HepG2 (cell line): Measurements from ENCODE around the gene JMJD1C. TPM values are rescaled to one million over a fixed set of nuclear protein-coding genes. Genes with fewer than 3 reads are reported as not detected.

ENCODE experiments used
- BATF2 ChIP-seq: sonication (generic); formaldehyde crosslinking; IDR thresholded peaks from 2 replicates; pipeline ENCODE4 v1.8.0; 2022; ENCODE audit warnings: mild to moderate bottlenecking, missing genetic modification reagents, moderate library complexity
- CCAR2 ChIP-seq: fragments of 200-400 bp; formaldehyde crosslinking; optimal IDR thresholded peaks from 2 replicates; pipeline ENCODE3; 2018; ENCODE audit warnings: low read depth, mild to moderate bottlenecking, low read length, moderate library complexity
- DZIP1 ChIP-seq: sonication (generic); formaldehyde crosslinking; IDR thresholded peaks from 2 replicates; pipeline ENCODE4 v1.5.0; 2020; ENCODE audit warnings: mild to moderate bottlenecking, missing genetic modification reagents
- FOXP4 ChIP-seq: sonication (generic); formaldehyde crosslinking; IDR thresholded peaks from 2 replicates; pipeline ENCODE4 v1.4.0; 2020; ENCODE audit warnings: missing genetic modification reagents
- HOXA3 ChIP-seq: sonication (generic); formaldehyde crosslinking; IDR thresholded peaks from 2 replicates; pipeline ENCODE4 v1.5.0; 2020; ENCODE audit warnings: missing genetic modification reagents
- MEIS2 ChIP-seq: sonication (generic); formaldehyde crosslinking; IDR thresholded peaks from 2 replicates; pipeline ENCODE4 v1.9.0; 2021; ENCODE audit warnings: mild to moderate bottlenecking, missing genetic modification reagents
- MTA3 ChIP-seq: sonication (generic); formaldehyde crosslinking; IDR thresholded peaks from 2 replicates; pipeline ENCODE4 v1.4.0; 2020; ENCODE audit warnings: missing genetic modification reagents
- RAD21 ChIP-seq: fragments of 450-650 bp; formaldehyde crosslinking; IDR thresholded peaks from 2 replicates; pipeline ENCODE4 v1.5.0; 2020; ENCODE audit warnings: mild to moderate bottlenecking
- RBM39 ChIP-seq: fragments of 200-400 bp; formaldehyde crosslinking; IDR thresholded peaks from one replicate; pipeline ENCODE4 v1.6.1; 2018; ENCODE audit warnings: antibody characterized with exemption, mild to moderate bottlenecking, low read depth, low read length; ENCODE audit not compliant: poor library complexity, severe bottlenecking
- SALL2 ChIP-seq: sonication (generic); formaldehyde crosslinking; IDR thresholded peaks from 2 replicates; pipeline ENCODE4 v1.8.1; 2023; ENCODE audit warnings: mild to moderate bottlenecking, missing genetic modification reagents, inconsistent platforms
- TRAFD1 ChIP-seq: sonication (generic); formaldehyde crosslinking; IDR thresholded peaks from 2 replicates; pipeline ENCODE4 v1.5.1; 2020; ENCODE audit warnings: missing genetic modification reagents, mild to moderate bottlenecking, borderline replicate concordance
- ZNF263 ChIP-seq: sonication (generic); formaldehyde crosslinking; IDR thresholded peaks from 2 replicates; pipeline ENCODE4 v1.4.0; 2020; ENCODE audit warnings: missing genetic modification reagents
- ZNF317 ChIP-seq: sonication (generic); formaldehyde crosslinking; IDR thresholded peaks from 2 replicates; pipeline ENCODE4 v1.5.0; 2020; ENCODE audit warnings: mild to moderate bottlenecking, missing genetic modification reagents
- ZNF646 ChIP-seq: sonication (generic); formaldehyde crosslinking; IDR thresholded peaks from 2 replicates; pipeline ENCODE4 v1.9.0; 2021; ENCODE audit warnings: mild to moderate bottlenecking, missing genetic modification reagents
- polyA plus RNA-seq, 8 experiments: library from polyadenylated mRNA; depleted of rRNA in 3 of 8; stranded (reverse) in 7 of 8; unstranded in 1 of 8; fragments of >200 nt; fragmentation: Illumina TruSeq in 4 of 8; extraction: Trizol in 4 of 8; gene quantifications; 2 replicates each; pipeline versions ENCODE4 v1.2.1 to v1.2.3, GENCODE V29; 2011 to 2016; ENCODE audit warnings: low read depth in 4 of 8, missing spikeins in 1 of 8, mixed read lengths in 1 of 8; ENCODE audit not compliant: insufficient read depth in 1 of 8
- total RNA-seq, 5 experiments: library from RNA; depleted of rRNA; stranded (reverse); fragments of >200 nt; fragmentation: Illumina TruSeq; extraction: Trizol; gene quantifications; 2 replicates each; pipeline ENCODE4 v1.2.3, GENCODE V29; 2016; ENCODE audit warnings: low read depth in 1 of 5

JMJD1C gene
- total and polyA plus RNA-seq, 2 of the 13 experiments (the other 11 are each of a cell fraction or from before 2014, with no cell fraction given), result 42.3 to 42.7 TPM

GRCh38 chr10:63465293-63466143, at the start of gene JMJD1C (continued):
- TF ChIP-seq TRAFD1 (CRISPR knock-in tag), result no peak
- peak; percentile 49; the same call in 1 of the 2 replicates for TF ChIP-seq MEIS2
- TF ChIP-seq ZNF646 (CRISPR knock-in tag), result peak; percentile 44; the same call in 1 of the 2 replicates
- peak; percentile 61; the same call in 1 of the 2 replicates for TF ChIP-seq SALL2 (CRISPR knock-in tag)
- TF ChIP-seq RBM39, result peak; percentile 37
- TF ChIP-seq CCAR2, result no peak
- TF ChIP-seq BATF2, result no peak; the same call in 1 of the 2 replicates
- peak; percentile 80 for TF ChIP-seq ZNF317 (CRISPR knock-in tag)
- no peak for TF ChIP-seq ZNF263 (CRISPR knock-in tag)
- TF ChIP-seq FOXP4 (CRISPR knock-in tag), result 0 out of 2 replicates have a peak, but pooled peaks have one; percentile 1
- peak; percentile 72 for TF ChIP-seq HOXA3 (CRISPR knock-in tag)
- no peak for TF ChIP-seq DZIP1 (CRISPR knock-in tag)
- TF ChIP-seq MTA3 (CRISPR knock-in tag), result no peak
- peak; percentile 71 for TF ChIP-seq RAD21
